CD4-positive, alpha-beta T cell treated with Interleukin-6 for 4 hours (primary cell): Measurements from ENCODE around the gene ZNF256.

ENCODE experiments used
- DNase-seq: peaks from one replicate; pipeline ENCODE4 v3.0.0-alpha.2; 2020; ENCODE audit warnings: mixed read lengths

Gene ZNF256

DNA sequence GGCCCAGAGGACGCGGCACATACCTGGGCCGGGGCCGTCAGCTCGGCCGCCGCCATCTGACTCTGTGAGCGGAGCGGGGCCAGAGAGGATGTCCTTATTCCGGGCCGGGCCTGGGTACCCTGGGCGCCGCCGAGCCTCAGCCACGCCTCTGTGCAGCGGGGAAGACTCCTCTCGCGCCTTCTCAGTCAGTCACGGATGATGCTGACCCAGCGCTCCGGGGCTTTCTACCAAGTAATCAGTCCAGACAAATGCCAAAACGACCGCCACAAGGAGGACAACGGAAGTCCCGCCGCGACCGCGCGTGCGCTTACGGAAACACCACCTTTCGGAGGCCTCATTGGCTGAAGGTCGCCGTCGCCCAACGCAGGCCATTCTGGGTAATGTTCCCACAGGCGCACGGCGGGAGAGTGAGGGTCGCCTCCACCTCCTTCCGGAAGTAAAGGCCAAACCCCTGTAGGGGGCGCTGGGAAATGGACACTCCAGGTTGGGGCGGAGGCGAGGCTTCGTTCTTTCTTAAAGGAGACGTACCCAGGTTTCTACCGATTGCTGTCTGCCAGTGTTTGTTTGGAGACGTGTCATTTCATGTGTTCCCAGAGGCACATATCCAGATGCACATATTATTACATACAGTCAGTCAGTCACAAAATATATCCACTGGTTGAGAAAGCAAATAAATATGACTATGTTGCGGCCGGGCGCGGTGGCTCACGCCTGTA is at the start of gene ZNF256:
TSS of gene ZNF256 (minus strand) at position 288 of the 716 bp plus-strand sequence. CDS start at position 56, 232 bp downstream.
- peak; percentile 90 for DNase-seq

GRCh38 chr19:57992841-57993240 is 45.3 kb upstream of the ZNF256 start:
- no peak for DNase-seq

DNA sequence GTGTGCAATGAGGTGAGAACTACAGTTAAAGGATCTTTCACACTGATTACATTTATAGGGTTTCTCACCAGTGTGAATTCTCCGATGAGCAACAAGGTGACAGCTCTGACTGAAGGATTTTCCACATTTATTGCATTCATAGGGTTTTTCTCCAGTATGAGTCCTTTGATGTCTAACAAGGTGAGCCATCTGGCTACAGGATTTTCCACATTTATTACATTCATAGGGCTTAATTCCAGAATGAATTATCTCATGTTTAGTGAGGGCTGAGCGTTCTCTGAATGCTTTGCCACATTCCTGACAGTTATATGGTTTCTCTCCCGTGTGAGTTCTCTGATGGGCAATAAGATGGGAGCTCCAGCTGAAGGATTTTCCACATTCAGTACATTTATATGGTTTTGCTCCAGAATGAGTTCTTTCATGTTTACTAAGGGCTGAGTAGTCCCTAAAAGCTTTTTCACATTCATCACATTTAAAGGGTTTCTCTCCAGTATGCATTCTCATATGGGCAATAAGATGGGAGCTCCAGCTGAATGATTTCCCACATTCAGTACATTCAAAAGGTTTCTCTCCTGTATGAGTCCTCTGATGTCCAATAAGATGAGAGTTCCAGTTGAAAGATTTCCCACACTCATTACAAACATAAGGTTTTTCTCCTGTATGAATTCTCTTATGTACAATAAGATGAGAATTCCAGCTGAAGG is 31.2 kb upstream of the ZNF256 start:
- DNase-seq = no peak

- DNase-seq = no peak
These were observed 26.9 kb upstream of the ZNF256 start, which contains the start of gene C19orf18 for GRCh38 chr19:57974434-57974833. TSS of gene C19orf18 (minus strand) at chr19:57974534. CDS start at chr19:57974432, 102 bp downstream.

DNA sequence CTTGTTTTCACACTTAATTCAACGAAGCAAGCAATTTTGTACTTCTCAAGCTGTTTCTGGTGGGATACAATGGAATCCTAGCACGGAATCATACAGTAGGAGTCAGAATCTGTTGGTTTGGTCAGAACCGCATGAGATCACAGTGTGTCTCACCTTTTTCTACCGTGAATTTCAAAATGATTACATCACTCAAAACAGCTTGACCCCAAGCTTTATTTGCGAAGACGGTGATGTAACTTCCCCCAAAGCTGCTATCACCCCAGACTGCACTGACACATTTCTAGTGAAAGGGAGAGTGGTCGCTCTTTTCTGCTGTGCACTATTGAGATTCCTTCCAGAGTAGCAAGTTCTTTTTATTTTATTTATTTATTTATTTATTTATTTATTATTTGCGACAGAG is 17.3 kb upstream of the ZNF256 start:
- no peak for DNase-seq

DNA sequence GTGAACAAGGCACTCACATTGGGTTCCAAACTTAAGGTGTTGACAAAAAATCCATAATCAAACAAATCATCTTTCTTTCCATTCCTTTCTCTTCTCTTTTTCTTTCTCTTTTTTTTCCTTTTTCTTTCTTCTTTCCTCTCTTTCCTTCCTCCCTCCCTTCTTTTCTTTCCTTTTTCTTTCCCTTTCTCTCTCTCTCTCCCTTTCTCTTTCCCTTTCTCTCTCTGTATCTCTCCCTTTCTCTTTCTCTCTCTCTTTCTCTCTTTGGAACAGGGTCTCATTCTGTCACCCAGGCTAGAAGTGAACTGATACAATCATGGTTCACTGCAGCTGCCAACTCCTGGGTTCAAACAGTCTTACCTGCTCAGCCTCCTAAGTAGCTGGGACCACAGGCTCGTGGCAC is 14.3 kb upstream of the ZNF256 start:
- DNase-seq = no peak

DNA sequence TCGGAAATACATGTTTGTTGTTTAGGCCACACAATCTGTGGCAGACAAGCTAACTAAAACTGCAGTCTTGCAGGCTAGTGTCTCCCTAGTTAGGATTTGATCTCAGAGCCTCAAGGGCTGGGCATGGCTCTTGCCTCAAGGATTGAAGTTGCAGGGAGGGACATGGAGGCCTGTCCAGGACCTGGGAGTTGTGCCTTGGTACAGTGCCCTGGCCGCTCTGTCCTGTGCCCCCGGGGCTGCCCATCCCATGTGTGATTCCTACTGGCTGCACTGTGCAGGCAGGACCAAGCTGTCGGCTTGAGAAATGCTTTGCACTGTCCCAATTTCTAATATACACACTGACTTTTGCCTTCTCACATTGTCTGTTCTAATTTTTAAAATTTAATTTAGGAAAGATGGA is 7.5 kb upstream of the ZNF256 start:
- no peak for DNase-seq

DNA sequence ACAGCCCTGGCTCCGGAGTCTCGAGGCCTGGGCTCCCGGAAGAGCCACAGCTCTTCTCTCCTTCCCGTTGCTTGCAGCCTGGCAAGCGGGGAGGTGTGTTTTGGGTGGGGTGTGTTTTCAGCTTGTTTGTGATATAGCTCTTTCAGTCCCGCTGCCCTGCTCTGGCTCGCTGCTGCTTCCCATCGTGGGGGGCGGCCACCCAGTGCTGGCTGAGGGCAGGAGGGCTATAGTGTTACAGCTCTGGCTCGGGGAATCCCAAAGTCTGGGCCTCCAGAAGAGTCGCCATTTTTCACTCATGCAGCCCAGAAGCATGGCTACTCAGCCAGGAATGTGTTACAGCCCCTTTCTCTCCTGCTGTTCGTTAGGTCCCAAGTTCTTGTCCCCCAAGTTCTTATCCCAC is 2.2 kb upstream of the ZNF256 start:
- DNase-seq = no peak

- DNase-seq = no peak
These were observed 1.8 kb upstream of the ZNF256 start for GRCh38 chr19:57949296-57949695.

DNA sequence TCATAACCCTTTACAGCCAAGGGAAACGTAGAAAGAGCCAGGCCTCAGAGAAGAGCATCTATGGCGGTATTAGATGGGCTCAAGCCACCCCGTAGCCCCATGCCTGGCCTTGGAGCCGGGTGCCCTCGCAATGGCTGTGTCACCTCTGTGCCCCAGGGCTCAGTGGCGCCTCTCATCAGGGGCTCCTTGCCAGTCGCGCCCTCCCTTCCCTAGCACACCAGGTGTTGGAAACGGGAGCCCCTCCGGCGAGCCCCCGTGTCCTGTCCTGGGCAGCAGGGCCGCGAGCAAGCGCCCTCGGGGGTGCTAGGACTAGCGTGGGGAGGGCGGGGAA is 453 bp downstream of the ZNF256 start:
- DNase-seq = no peak

DNA sequence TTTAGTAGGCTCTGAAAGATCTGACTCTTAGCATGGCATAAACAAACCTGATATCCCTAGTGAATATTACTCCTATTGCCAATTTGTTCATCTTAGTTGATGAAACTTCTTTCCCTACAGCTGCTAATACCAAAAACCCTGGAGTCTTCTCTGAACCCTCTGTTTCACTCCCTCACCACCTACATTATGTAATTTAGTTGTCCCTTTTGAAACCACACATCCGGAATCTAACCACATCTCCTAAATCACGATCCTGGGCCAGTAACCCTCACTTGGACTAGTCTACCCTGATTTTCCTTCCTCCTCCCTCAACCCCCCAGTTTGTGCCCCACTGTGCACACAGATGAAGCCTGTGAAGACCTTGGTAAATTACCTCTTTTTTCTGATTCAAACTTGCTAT is 1.2 kb downstream of the ZNF256 start:
- DNase-seq = no peak

GRCh38 chr19:57941593-57941992 is 5.9 kb downstream of the ZNF256 start:
- DNase-seq = no peak

- DNase-seq = no peak
These were observed 11.8 kb downstream of the ZNF256 start for GRCh38 chr19:57935731-57936130.

GRCh38 chr19:57934820-57935665 is 12.5 kb downstream of the ZNF256 start, which contains the start of gene ZNF418:
TSS of gene ZNF418 (minus strand) at chr19:57935402. CDS start at chr19:57933822, 1,580 bp downstream.
- DNase-seq = peak; percentile 31

- DNase-seq = no peak
These were observed 19.9 kb downstream of the ZNF256 start for GRCh38 chr19:57927587-57927986.

- peak; percentile 83 for DNase-seq
These were observed 31.1 kb downstream of the ZNF256 start, which contains the start of gene ZNF417 for GRCh38 chr19:57916168-57916995. TSS of gene ZNF417 (minus strand) at chr19:57916592. CDS start at chr19:57916411, 181 bp downstream.

GRCh38 chr19:57914531-57914930 is 33.0 kb downstream of the ZNF256 start:
- no peak for DNase-seq

GRCh38 chr19:57907394-57907793 is 40.1 kb downstream of the ZNF256 start:
- no peak for DNase-seq

DNA sequence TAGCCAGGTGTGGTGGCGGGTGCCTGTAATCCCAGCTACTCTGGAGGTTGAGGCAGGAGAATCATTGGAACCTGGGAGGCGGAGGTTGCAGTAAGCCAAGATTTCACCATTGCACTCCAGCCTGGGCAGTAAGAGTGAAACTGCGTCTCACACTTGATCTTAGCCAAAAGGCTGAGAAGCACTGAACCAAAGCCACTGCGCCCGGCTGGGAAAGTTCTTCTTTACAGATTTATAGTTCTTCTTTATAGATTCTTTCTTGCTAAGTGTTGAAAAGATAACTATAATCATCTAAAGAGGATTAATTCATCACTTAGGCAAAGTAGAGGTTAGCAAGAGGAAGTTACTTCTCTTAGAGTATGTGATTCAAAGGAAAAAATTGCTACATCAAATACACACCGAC is 42.2 kb downstream of the ZNF256 start:
- no peak for DNase-seq

DNA sequence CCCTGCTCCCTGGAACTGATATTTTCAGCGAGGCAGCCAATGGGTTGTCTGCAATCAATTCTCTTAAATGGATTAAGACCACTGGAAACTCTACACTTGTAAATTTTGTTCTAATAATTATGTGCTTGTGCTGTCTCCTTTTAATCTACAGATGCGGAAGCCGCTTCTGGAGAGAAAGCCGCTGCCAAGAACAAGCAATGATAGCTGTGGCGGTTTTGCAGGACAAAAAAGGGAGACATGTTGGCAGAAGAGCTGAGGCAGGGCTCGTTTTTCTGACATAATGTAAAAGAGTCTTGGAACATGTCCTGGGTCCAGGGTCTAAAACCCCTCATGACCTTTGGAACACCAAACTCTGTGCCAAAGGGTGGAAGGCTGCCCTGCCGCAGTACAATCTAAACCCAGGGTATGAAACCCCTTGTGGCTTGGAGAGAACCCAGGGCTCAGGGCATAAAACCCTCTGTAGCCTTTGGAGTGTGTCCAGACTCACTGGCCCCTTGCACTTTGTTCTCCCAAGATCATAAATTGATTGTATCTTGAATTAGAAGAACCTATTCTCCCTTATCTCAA is 43.8 kb downstream of the ZNF256 start:
- DNase-seq = no peak

GRCh38 chr19:57900311-57900710 is 47.2 kb downstream of the ZNF256 start:
- no peak for DNase-seq
